HEK293 (cell line): ENCODE results near the gene PAQR8.

Source experiments
- CTCF ChIA-PET: fragments of 350-600 bp; formaldehyde crosslinking; extraction: SDS; loops from one replicate; lab custom pipeline; 2021; ENCODE audit warnings: antibody characterized with exemption; lab: Yijun Ruan, JAX
- POLR2A ChIA-PET: fragments of 300-600 bp; formaldehyde crosslinking; extraction: SDS; loops from one replicate; lab custom pipeline; 2020; ENCODE audit warnings: antibody characterized with exemption, inconsistent platforms; lab: Yijun Ruan, JAX
- H3K27ac ChIP-seq: fragments of 200-500 bp; sonication (Bioruptor generic); 2 replicates; pipeline ENCODE4 v1.5.1; 2014; ENCODE audit warnings: low read depth, low read length, control low read depth, inconsistent platforms; ENCODE audit errors: extremely low read depth
- H3K36me3 ChIP-seq, 2 experiments: fragments of 200-500 bp in 1 of 2; sonication (Bioruptor generic) in 1 of 2; 1 replicate in 1 of 2; 2 replicates in 1 of 2; pipeline ENCODE4 v1.5.1; 2014 to 2017; ENCODE audit warnings: inconsistent platforms in 2 of 2, low read length in 2 of 2; ENCODE audit not compliant: control insufficient read depth in 2 of 2, insufficient read depth in 1 of 2
- H3K4me1 ChIP-seq: fragments of 200-500 bp; sonication (Bioruptor generic); 2 replicates; pipeline ENCODE4 v1.5.1; 2014; ENCODE audit warnings: mild to moderate bottlenecking, low read length, inconsistent platforms; ENCODE audit not compliant: control insufficient read depth, insufficient read depth
- H3K4me3 ChIP-seq: 2 replicates; pipeline ENCODE4 v1.5.1; 2011; ENCODE audit warnings: low read depth, mild to moderate bottlenecking, control low read depth, low read length, moderate library complexity
- H3K9me3 ChIP-seq: fragments of 200-500 bp; sonication (Bioruptor generic); 2 replicates; pipeline ENCODE4 v1.5.1; 2014; ENCODE audit warnings: low read depth, low read length, inconsistent platforms; ENCODE audit not compliant: control insufficient read depth, insufficient read depth
- FEZF1 ChIP-seq: fragments of 450-650 bp; formaldehyde crosslinking; IDR thresholded peaks from 2 replicates; pipeline ENCODE4 v1.5.1; 2016; ENCODE audit warnings: missing biosample characterization, missing genetic modification characterization
- GLIS1 ChIP-seq: fragments of 450-650 bp; formaldehyde crosslinking; IDR thresholded peaks from 2 replicates; pipeline ENCODE4 v1.5.1; 2016; ENCODE audit warnings: missing biosample characterization, missing genetic modification characterization
- KLF8 ChIP-seq: fragments of 450-650 bp; formaldehyde crosslinking; IDR thresholded peaks from 2 replicates; pipeline ENCODE4 v1.5.1; 2016; ENCODE audit warnings: missing biosample characterization, missing genetic modification characterization
- MEIS1 ChIP-seq: sonication (generic); formaldehyde crosslinking; IDR thresholded peaks from 2 replicates; pipeline ENCODE4 v1.8.1; 2022; ENCODE audit warnings: missing genetic modification reagents, mild to moderate bottlenecking, borderline replicate concordance
- SCRT1 ChIP-seq: fragments of 450-650 bp; formaldehyde crosslinking; IDR thresholded peaks from 2 replicates; pipeline ENCODE4 v1.5.1; 2016; ENCODE audit warnings: missing biosample characterization, missing genetic modification characterization, borderline replicate concordance
- SP3 ChIP-seq: fragments of 450-650 bp; formaldehyde crosslinking; IDR thresholded peaks from 2 replicates; pipeline ENCODE4 v1.5.1; 2016; ENCODE audit warnings: missing biosample characterization, missing genetic modification characterization
- ZNF132 ChIP-seq: fragments of 450-650 bp; formaldehyde crosslinking; IDR thresholded peaks from 2 replicates; pipeline ENCODE4 v1.5.1; 2017; ENCODE audit warnings: missing biosample characterization, missing genetic modification characterization, borderline replicate concordance
- ZNF157 ChIP-seq: fragments of 450-650 bp; formaldehyde crosslinking; IDR thresholded peaks from 2 replicates; pipeline ENCODE4 v1.5.1; 2016; ENCODE audit warnings: missing biosample characterization, missing genetic modification characterization
- ZNF184 ChIP-seq: fragments of 450-650 bp; IDR thresholded peaks from 2 replicates; pipeline ENCODE4 v1.5.1; 2018; ENCODE audit warnings: missing biosample characterization, mild to moderate bottlenecking, missing genetic modification characterization
- ZNF19 ChIP-seq: fragments of 450-650 bp; formaldehyde crosslinking; IDR thresholded peaks from 2 replicates; pipeline ENCODE4; 2016; ENCODE audit warnings: missing biosample characterization, missing genetic modification characterization, low read depth
- ZNF202 ChIP-seq: fragments of 450-650 bp; formaldehyde crosslinking; IDR thresholded peaks from 2 replicates; pipeline ENCODE4 v1.5.1; 2016; ENCODE audit warnings: missing biosample characterization, missing genetic modification characterization, borderline replicate concordance
- ZNF266 ChIP-seq: fragments of 450-650 bp; formaldehyde crosslinking; IDR thresholded peaks from 2 replicates; pipeline ENCODE4 v1.5.1; 2016; ENCODE audit warnings: missing biosample characterization, missing genetic modification characterization, low read depth
- ZNF311 ChIP-seq: fragments of 450-650 bp; formaldehyde crosslinking; IDR thresholded peaks from 2 replicates; pipeline ENCODE4 v1.5.1; 2017; ENCODE audit warnings: missing biosample characterization, missing genetic modification characterization, borderline replicate concordance
- ZNF341 ChIP-seq: fragments of 450-650 bp; formaldehyde crosslinking; IDR thresholded peaks from 2 replicates; pipeline ENCODE4; 2016; ENCODE audit warnings: low read depth, missing biosample characterization, missing genetic modification characterization
- ZNF37A ChIP-seq: fragments of 450-650 bp; IDR thresholded peaks from 2 replicates; pipeline ENCODE4 v1.5.1; 2018; ENCODE audit warnings: missing biosample characterization, missing genetic modification characterization
- ZNF398 ChIP-seq: fragments of 450-650 bp; formaldehyde crosslinking; IDR thresholded peaks from 2 replicates; pipeline ENCODE4 v1.5.1; 2017; ENCODE audit warnings: missing biosample characterization, missing genetic modification characterization
- ZNF426 ChIP-seq: fragments of 450-650 bp; formaldehyde crosslinking; IDR thresholded peaks from 2 replicates; pipeline ENCODE4 v1.5.1; 2017; ENCODE audit warnings: missing biosample characterization, missing genetic modification characterization, mild to moderate bottlenecking, inconsistent platforms, moderate library complexity
- ZNF433 ChIP-seq: fragments of 450-650 bp; formaldehyde crosslinking; IDR thresholded peaks from 2 replicates; pipeline ENCODE4 v1.5.1; 2016; ENCODE audit warnings: missing biosample characterization, missing genetic modification characterization, low read depth
- ZNF558 ChIP-seq: fragments of 450-650 bp; formaldehyde crosslinking; IDR thresholded peaks from 2 replicates; pipeline ENCODE4 v1.5.1; 2016; ENCODE audit warnings: missing biosample characterization, missing genetic modification characterization
- ZNF560 ChIP-seq: fragments of 450-650 bp; formaldehyde crosslinking; IDR thresholded peaks from 2 replicates; pipeline ENCODE4 v1.5.1; 2017; ENCODE audit warnings: missing biosample characterization, missing genetic modification characterization, borderline replicate concordance
- ZNF571 ChIP-seq: fragments of 450-650 bp; formaldehyde crosslinking; IDR thresholded peaks from 2 replicates; pipeline ENCODE4 v1.5.0; 2017; ENCODE audit warnings: missing biosample characterization, missing genetic modification characterization
- ZNF610 ChIP-seq: fragments of 450-650 bp; formaldehyde crosslinking; IDR thresholded peaks from 2 replicates; pipeline ENCODE4 v1.5.1; 2016; ENCODE audit warnings: missing biosample characterization, missing genetic modification characterization, borderline replicate concordance
- ZNF677 ChIP-seq: fragments of 450-650 bp; IDR thresholded peaks from 2 replicates; pipeline ENCODE4 v1.5.0; 2018; ENCODE audit warnings: missing biosample characterization, mild to moderate bottlenecking, missing genetic modification characterization, moderate library complexity
- ZNF791 ChIP-seq: fragments of 450-650 bp; formaldehyde crosslinking; IDR thresholded peaks from 2 replicates; pipeline ENCODE4 v1.5.1; 2016; ENCODE audit warnings: missing biosample characterization, missing genetic modification characterization
- TF ChIP-seq, protein P1 (sequence below): fragments of 450-650 bp; formaldehyde crosslinking; IDR thresholded peaks from 2 replicates; pipeline ENCODE4 v1.5.1; 2016; ENCODE audit warnings: missing biosample characterization, missing genetic modification characterization
- TF ChIP-seq, protein P2 (sequence below): fragments of 450-650 bp; formaldehyde crosslinking; IDR thresholded peaks from 2 replicates; pipeline ENCODE4 v1.5.1; 2016; ENCODE audit warnings: missing biosample characterization, missing genetic modification characterization

The PAQR8 gene

GRCh38 chr6:52341561-52342260 is 20.2 kb upstream of the PAQR8 start:
- TF ChIP-seq, protein P1, sequence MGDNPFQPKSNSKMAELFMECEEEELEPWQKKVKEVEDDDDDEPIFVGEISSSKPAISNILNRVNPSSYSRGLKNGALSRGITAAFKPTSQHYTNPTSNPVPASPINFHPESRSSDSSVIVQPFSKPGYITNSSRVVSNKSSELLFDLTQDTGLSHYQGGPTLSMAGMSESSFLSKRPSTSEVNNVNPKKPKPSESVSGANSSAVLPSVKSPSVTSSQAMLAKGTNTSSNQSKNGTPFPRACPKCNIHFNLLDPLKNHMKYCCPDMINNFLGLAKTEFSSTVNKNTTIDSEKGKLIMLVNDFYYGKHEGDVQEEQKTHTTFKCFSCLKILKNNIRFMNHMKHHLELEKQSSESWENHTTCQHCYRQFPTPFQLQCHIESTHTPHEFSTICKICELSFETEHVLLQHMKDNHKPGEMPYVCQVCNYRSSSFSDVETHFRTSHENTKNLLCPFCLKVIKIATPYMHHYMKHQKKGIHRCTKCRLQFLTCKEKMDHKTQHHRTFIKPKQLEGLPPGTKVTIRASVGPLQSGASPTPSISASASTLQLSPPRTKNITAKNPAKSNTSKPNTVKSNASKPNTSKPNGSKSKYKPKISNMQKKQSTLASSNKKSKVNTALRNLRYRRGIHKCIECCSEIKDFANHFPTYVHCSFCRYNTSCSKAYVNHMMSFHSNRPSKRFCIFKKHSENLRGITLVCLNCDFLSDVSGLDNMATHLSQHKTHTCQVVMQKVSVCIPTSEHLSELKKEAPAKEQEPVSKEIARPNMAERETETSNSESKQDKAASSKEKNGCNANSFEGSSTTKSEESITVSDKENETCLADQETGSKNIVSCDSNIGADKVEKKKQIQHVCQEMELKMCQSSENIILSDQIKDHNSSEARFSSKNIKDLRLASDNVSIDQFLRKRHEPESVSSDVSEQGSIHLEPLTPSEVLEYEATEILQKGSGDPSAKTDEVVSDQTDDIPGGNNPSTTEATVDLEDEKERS (tag by site-specific recombination), result no peak
- no peak for TF ChIP-seq ZNF571 (tag by site-specific recombination)
- no peak for TF ChIP-seq ZNF311 (tag by site-specific recombination)
- no peak for TF ChIP-seq ZNF202 (tag by site-specific recombination)
- TF ChIP-seq KLF8 (tag by site-specific recombination), result no peak
- no peak for TF ChIP-seq ZNF558 (tag by site-specific recombination)
- TF ChIP-seq ZNF37A (tag by site-specific recombination), result no peak
- no peak for TF ChIP-seq ZNF157 (tag by site-specific recombination)
- TF ChIP-seq ZNF132 (tag by site-specific recombination), result no peak
- TF ChIP-seq ZNF791, result no peak
- no peak for TF ChIP-seq MEIS1 (CRISPR knock-in tag)
- no peak for TF ChIP-seq ZNF426 (tag by site-specific recombination)
- CTCF ChIA-PET, result interaction anchor here (0.6 to 2.2 kb wide), 3 partner anchors 12 to 66 kb away, joined by 3 to 5 read pairs (median 4); partner anchors contain the start of gene PAQR8
- Histone ChIP-seq H3K9me3 (no peaks in the 10 kb centered on the region), H3K36me3 (no peaks in the 10 kb centered on the region), H3K27ac (no peak overlapping the region), H3K4me3 (no peak overlapping the region), H3K4me1 (no peaks in the 10 kb centered on the region)
- POLR2A ChIA-PET, result interaction anchor here (1.4 kb wide), 1 partner anchor 20 kb away, joined by 4 read pairs; the partner anchor contains the start of gene PAQR8

GRCh38 chr6:52345311-52345710 is 16.6 kb upstream of the PAQR8 start:
- H3K27ac ChIP-seq, result no peak overlapping the region
- H3K9me3 ChIP-seq, result no peaks in the 10 kb centered on the region
- TF ChIP-seq SP3 (tag by site-specific recombination) (no peak), ZNF184 (tag by site-specific recombination) (no peak), FEZF1 (tag by site-specific recombination) (no peak), ZNF341 (no peak), SCRT1 (no peak), ZNF266 (tag by site-specific recombination) (no peak), ZNF433 (tag by site-specific recombination) (no peak), ZNF19 (tag by site-specific recombination) (no peak), ZNF610 (no peak), ZNF132 (tag by site-specific recombination) (no peak), GLIS1 (no peak), KLF8 (tag by site-specific recombination) (no peak), ZNF560 (no peak), ZNF677 (tag by site-specific recombination) (no peak), ZNF398 (tag by site-specific recombination) (no peak)
- TF ChIP-seq, protein P2, sequence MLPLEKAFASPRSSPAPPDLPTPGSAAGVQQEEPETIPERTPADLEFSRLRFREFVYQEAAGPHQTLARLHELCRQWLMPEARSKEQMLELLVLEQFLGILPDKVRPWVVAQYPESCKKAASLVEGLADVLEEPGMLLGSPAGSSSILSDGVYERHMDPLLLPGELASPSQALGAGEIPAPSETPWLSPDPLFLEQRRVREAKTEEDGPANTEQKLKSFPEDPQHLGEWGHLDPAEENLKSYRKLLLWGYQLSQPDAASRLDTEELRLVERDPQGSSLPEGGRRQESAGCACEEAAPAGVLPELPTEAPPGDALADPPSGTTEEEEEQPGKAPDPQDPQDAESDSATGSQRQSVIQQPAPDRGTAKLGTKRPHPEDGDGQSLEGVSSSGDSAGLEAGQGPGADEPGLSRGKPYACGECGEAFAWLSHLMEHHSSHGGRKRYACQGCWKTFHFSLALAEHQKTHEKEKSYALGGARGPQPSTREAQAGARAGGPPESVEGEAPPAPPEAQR, result no peak
- no peaks in the 10 kb centered on the region for H3K4me1 ChIP-seq
- CTCF ChIA-PET, result interaction anchor here (1.0 kb wide), 1 partner anchor 59 kb away, joined by 7 read pairs; no protein-coding TSS in a partner anchor
- POLR2A ChIA-PET, result no interaction called here
- no peaks in the 10 kb centered on the region for H3K36me3 ChIP-seq
- H3K4me3 ChIP-seq, result no peak overlapping the region
